Measurements from ENCODE around the gene PRKAA2. TPM values are rescaled to one million over a fixed set of nuclear protein-coding genes. Genes with fewer than 3 reads are reported as not detected.

The PRKAA2 gene
- total RNA-seq, 1 donor from 2014 or later, result 2.1 TPM

DNA sequence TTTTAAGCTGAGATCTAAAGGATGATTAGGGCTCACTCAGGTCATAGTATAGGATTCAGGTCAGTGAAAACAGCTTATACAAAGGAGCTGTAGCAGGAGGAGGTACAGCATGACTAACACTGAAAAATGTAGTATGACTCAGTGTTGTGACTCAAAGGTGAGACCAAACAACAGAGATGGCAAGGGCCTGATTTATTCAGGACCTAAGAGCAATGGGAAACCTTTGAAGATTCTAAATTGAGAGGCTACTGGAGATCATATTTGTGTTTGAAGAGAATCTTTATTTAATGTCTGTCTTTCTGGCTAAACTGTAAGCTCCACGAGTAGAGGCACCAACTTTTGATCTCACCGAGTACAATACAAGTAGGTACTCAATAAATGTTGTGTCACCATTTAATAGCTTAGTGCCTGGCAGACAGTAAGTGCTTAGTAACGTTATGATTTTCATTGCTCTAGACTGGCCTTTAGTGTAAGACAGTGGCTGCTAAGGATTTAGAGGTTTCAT lies 43.5 kb downstream of the PRKAA2 start:
- Histone ChIP-seq H3K4me3 (ENCODE audit: low read depth, low read length) (no peak overlapping the region), H3K36me3 (ENCODE audit: control insufficient read depth, insufficient read depth, low read length) (no peaks in the 10 kb centered on the region), H3K27me3 (ENCODE audit: control insufficient read depth, insufficient read depth, low read length) (no peaks in the 10 kb centered on the region)
- FAIRE-seq, result no peak
- TF ChIP-seq, protein P1, sequence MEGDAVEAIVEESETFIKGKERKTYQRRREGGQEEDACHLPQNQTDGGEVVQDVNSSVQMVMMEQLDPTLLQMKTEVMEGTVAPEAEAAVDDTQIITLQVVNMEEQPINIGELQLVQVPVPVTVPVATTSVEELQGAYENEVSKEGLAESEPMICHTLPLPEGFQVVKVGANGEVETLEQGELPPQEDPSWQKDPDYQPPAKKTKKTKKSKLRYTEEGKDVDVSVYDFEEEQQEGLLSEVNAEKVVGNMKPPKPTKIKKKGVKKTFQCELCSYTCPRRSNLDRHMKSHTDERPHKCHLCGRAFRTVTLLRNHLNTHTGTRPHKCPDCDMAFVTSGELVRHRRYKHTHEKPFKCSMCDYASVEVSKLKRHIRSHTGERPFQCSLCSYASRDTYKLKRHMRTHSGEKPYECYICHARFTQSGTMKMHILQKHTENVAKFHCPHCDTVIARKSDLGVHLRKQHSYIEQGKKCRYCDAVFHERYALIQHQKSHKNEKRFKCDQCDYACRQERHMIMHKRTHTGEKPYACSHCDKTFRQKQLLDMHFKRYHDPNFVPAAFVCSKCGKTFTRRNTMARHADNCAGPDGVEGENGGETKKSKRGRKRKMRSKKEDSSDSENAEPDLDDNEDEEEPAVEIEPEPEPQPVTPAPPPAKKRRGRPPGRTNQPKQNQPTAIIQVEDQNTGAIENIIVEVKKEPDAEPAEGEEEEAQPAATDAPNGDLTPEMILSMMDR (IDR thresholded peaks at IDR 0.05; ENCODE audit: insufficient read depth, low read length, severe bottlenecking), result no peak
- peak; percentile 98 for DNase-seq (ENCODE audit: low read depth)

DNA sequence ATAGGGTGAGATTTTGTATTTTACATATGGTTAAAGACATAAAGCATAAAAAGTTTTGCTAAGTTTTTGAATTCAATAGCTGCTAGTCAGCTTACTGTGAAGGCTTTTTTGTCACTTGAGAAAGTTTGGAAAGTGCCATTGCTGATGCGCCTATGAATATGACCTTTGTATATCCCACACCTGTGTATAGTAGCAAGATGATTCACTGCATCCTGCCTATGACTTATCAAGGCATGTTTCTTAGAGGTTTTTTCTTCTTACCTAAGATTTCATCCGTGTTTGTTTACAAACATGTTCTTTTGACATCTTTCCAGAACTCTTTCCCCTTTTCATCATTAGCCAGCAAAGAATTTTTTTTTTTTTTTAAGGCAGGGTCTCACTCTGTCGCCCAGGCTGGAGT lies 51.5 kb downstream of the PRKAA2 start:
- Histone ChIP-seq H3K4me3 (ENCODE audit: low read depth, low read length) (no peak overlapping the region), H3K36me3 (ENCODE audit: control insufficient read depth, insufficient read depth, low read length) (no peaks in the 10 kb centered on the region), H3K27me3 (ENCODE audit: control insufficient read depth, insufficient read depth, low read length) (no peaks in the 10 kb centered on the region)
- TF ChIP-seq, protein P1 (IDR thresholded peaks at IDR 0.05; ENCODE audit: insufficient read depth, low read length, severe bottlenecking), result no peak
- DNase-seq (ENCODE audit: low read depth) (peak; percentile 76), FAIRE-seq (no peak)

DNA sequence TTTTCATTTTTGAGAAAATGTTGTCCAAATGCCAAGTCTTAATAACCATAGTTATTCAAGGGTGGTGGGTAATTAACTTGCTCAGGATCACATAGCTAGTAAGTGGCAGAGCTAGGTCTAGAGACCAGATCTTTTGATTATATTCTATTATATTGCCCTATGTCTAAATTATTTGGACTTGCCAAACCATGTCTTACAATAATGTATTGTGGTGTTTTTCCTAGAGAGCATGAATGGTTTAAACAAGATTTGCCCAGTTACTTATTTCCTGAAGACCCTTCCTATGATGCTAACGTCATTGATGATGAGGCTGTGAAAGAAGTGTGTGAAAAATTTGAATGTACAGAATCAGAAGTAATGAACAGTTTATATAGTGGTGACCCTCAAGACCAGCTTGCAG lies 58.6 kb downstream of the PRKAA2 start:
- DNase-seq (ENCODE audit: low read depth), result no peak

DNA sequence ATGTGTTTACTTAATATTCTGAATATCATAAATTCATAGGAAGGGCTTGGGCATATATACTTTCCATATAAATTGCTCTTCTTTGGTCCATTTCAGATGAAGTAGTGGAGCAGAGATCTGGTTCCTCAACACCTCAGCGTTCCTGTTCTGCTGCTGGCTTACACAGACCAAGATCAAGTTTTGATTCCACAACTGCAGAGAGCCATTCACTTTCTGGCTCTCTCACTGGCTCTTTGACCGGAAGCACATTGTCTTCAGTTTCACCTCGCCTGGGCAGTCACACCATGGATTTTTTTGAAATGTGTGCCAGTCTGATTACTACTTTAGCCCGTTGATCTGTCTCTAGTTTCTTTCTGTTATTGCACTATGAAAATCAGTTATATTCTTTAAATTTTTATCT lies 62.3 kb downstream of the PRKAA2 start:
- no peak for FAIRE-seq
- H3K4me3 ChIP-seq (ENCODE audit: low read depth, low read length), result no peak overlapping the region
- TF ChIP-seq, protein P1 (IDR thresholded peaks at IDR 0.05; ENCODE audit: insufficient read depth, low read length, severe bottlenecking), result no peak

More for the DNA sequence above, 58.6 kb downstream of the PRKAA2 start:
- FAIRE-seq, result no peak
- TF ChIP-seq, protein P1 (IDR thresholded peaks at IDR 0.05; ENCODE audit: insufficient read depth, low read length, severe bottlenecking), result no peak
- Histone ChIP-seq H3K27me3 (ENCODE audit: control insufficient read depth, insufficient read depth, low read length) (no peaks in the 10 kb centered on the region), H3K36me3 (ENCODE audit: control insufficient read depth, insufficient read depth, low read length) (no peaks in the 10 kb centered on the region), H3K4me3 (ENCODE audit: low read depth, low read length) (no peak overlapping the region)

DNA sequence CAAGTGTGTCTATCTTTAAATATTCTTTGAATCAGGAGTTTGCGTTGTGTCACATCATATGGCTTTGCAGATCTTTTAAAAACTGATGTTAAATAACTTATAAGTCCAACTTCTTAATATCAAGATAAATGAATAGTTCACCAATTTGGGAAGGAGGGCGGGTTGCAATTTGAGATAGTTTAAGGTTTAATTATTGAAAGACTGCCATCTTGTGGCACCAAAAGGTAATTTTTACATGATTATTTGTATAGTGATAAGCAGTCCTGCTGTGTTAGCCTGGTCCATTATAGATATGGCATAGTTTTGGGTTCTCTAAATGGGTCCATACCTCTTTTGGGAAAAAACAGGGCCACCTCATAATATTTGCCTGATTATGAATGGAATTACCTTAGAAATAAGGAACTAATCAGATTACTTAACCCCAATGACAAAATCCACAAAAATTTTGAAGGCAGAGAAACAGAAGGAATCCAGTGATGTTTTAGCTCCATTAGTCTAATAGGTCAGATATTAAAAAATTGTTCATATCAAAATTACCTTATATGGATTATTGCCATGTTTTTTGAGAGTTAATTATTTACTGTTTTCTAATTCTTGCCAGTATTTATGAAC lies 64.3 kb downstream of the PRKAA2 start:
- no peaks in the 10 kb centered on the region for H3K36me3 ChIP-seq (ENCODE audit: control insufficient read depth, insufficient read depth, low read length)
- DNase-seq (ENCODE audit: low read depth) (peak; percentile 68), FAIRE-seq (no peak)
- H3K4me3 ChIP-seq (ENCODE audit: low read depth, low read length), result no peak overlapping the region
- no peaks in the 10 kb centered on the region for H3K27me3 ChIP-seq (ENCODE audit: control insufficient read depth, insufficient read depth, low read length)
- TF ChIP-seq, protein P1 (IDR thresholded peaks at IDR 0.05; ENCODE audit: insufficient read depth, low read length, severe bottlenecking), result no peak

More for the DNA sequence above, 62.3 kb downstream of the PRKAA2 start:
- Histone ChIP-seq H3K27me3 (ENCODE audit: control insufficient read depth, insufficient read depth, low read length) (no peaks in the 10 kb centered on the region), H3K36me3 (ENCODE audit: control insufficient read depth, insufficient read depth, low read length) (no peaks in the 10 kb centered on the region)
- no peak for DNase-seq (ENCODE audit: low read depth)

DNA sequence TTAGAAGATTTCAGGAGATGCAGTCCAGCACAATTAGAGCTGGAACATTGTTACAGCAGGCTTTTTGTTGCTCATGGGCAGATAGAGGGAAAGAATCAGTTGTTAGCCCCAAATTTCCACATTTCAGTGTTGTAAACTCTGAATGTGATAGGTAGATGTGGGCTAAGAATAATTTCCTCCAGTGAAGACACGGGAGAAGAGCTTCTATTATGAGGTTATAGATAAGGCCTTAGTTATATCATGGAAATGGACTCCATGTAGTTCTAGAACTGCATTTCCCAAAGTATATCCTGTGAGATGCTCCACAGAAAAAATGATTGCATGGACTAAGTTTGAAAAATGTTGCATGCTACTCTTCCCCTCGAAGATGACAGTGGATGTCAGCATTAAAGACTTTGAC lies 64.9 kb downstream of the PRKAA2 start:
- H3K27me3 ChIP-seq (ENCODE audit: control insufficient read depth, insufficient read depth, low read length), result no peaks in the 10 kb centered on the region
- no peak for DNase-seq (ENCODE audit: low read depth)
- H3K4me3 ChIP-seq (ENCODE audit: low read depth, low read length), result no peak overlapping the region
- H3K36me3 ChIP-seq (ENCODE audit: control insufficient read depth, insufficient read depth, low read length), result no peaks in the 10 kb centered on the region
- no peak for FAIRE-seq
- TF ChIP-seq, protein P1 (IDR thresholded peaks at IDR 0.05; ENCODE audit: insufficient read depth, low read length, severe bottlenecking), result no peak
